ENCODE measurements around the gene ABLIM2. TPM values are rescaled to one million over a fixed set of nuclear protein-coding genes. Genes with fewer than 3 reads are reported as not detected.

ABLIM2 gene
- total and polyA plus RNA-seq, 2 of the 4 experiments (the other 2 are of a cell fraction) = under 0.01 to 0.10 TPM

DNA sequence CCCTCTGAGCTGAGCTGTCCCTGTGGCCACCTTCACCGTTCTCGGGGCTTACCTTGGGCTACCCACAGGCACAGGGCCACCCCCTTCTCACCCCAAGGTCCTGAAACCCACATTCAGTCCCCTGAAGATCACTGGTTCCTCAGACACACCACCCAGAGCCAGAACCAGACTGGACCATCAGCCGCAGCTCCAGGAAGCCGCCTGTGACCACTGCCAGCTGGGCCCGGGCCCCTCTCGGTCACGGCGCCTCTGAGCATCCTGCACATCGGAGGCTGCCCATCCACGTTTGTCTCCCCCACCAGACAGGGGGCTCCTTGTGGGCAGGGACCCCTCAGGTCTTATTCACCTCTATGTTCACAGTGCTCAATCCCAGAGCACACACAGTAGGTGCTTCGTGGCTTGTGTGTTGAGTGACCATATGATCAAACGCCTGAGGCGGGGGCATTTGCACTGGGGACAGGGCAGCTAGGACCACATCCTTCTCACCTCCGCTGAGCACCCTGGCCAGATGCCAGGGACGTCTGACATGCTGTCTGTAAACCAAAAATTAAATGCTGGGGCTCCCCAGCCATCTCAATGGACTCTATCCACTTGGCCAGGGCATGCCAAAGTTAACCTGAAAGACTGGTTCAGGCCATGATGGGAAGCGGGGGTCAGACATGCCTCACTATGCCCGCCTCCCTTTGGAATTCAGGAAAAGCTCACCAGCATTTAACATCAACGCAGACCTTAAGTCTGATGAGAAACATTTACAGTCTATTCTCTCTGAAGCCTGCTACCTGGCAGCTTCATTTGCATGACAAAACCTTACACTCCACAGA, 109.5 kb downstream of the ABLIM2 start:
- H2BK15ac ChIP-seq (ENCODE audit: low read depth, low read length) = no peak overlapping the region
- H4K91ac ChIP-seq (ENCODE audit: insufficient read depth, low read depth, low read length) = no peak overlapping the region
- H3K4me1 ChIP-seq (ENCODE audit: control insufficient read depth, insufficient read depth, low read length) = no peaks in the 10 kb centered on the region
- ATAC-seq (ENCODE audit: low read depth) (no peak), DNase-seq (no peak)
- peaks cover 64% of the 10 kb centered on the region for H3K27me3 ChIP-seq (ENCODE audit: control insufficient read depth, insufficient read depth, low read length)
- H2BK20ac ChIP-seq (ENCODE audit: low read depth, low read length) = no peak overlapping the region
- no peak overlapping the region for H4K8ac ChIP-seq (ENCODE audit: low read depth in 2 of 2, low read length in 2 of 2)
- BruUV-seq (replicated peaks) = no TSS peak
- no peak overlapping the region for H3K56ac ChIP-seq (ENCODE audit: extremely low read depth, insufficient read depth, low read length)
- intact Hi-C loops (cut with micrococcal nuclease) (no loop called here), in situ Hi-C loops (cut with MboI; ENCODE audit: low sequenced_read_pairs) (no loop called here), dilution Hi-C loops (cut with HindIII; ENCODE audit: low sequenced_read_pairs, unreplicated experiment) (no loop called here)
- no peak overlapping the region; the same call in 1 of the 2 replicates for H3K23ac ChIP-seq (ENCODE audit: low read depth, low read length)
- H3K9ac ChIP-seq (ENCODE audit: low read depth, low read length) = no peak overlapping the region
- H2AK5ac ChIP-seq (ENCODE audit: low read depth, low read length) = no peak overlapping the region
- H3K36me3 ChIP-seq (ENCODE audit: control insufficient read depth, insufficient read depth, low read length) = no peaks in the 10 kb centered on the region
- no peaks in the 10 kb centered on the region for H3K79me1 ChIP-seq (ENCODE audit: low read depth in 1 of 2, low read length in 2 of 2)
- no peak overlapping the region for H3K14ac ChIP-seq (replicated peaks; ENCODE audit: low read depth, low read length)
- no peak overlapping the region for H3K4ac ChIP-seq (ENCODE audit: low read depth, low read length)
- no peaks in the 10 kb centered on the region for H3K9me1 ChIP-seq (ENCODE audit: insufficient read depth, low read length)
- no peaks in the 10 kb centered on the region for H3K9me3 ChIP-seq (ENCODE audit: control insufficient read depth, insufficient read depth, low read length)
- no peak overlapping the region for H3K27ac ChIP-seq (ENCODE audit: insufficient read depth, low read length)
- no peak overlapping the region for H3K4me2 ChIP-seq (ENCODE audit: low read depth, low read length)
- no peak overlapping the region for H2AFZ ChIP-seq (replicated peaks; ENCODE audit: low read length, poor library complexity)
- 43% methylated on average over 7 of the region's 18 CpGs; no CpG with 5 or more reads in 1 of the 2 experiments for WGBS, 2 experiments (ENCODE audit: extremely low coverage in 2 of 2, insufficient read length in 1 of 2)
- H2BK120ac ChIP-seq (ENCODE audit: low read depth, low read length) = no peak overlapping the region
- ChIA-PET CTCF (no interaction called here), POLR2A (ENCODE audit: unreplicated experiment) (no interaction called here)
- no peak overlapping the region for H3K4me3 ChIP-seq (ENCODE audit: insufficient read depth, low read depth, low read length)
- H3K18ac ChIP-seq (ENCODE audit: low read depth, low read length) = no peak overlapping the region
- TF ChIP-seq CEBPB (IDR thresholded peaks at IDR 0.05; ENCODE audit: low read depth, low read length) = no peak
- no peak for TF ChIP-seq FOS (IDR thresholded peaks at IDR 0.05; ENCODE audit: low read depth, low read length)
- no peak for TF ChIP-seq BHLHE40 (IDR thresholded peaks at IDR 0.05; ENCODE audit: low read depth, low read length)
- TF ChIP-seq SMC3 (IDR thresholded peaks at IDR 0.05; ENCODE audit: low read depth, low read length) = no peak
- no peak for TF ChIP-seq MXI1 (IDR thresholded peaks at IDR 0.05; ENCODE audit: borderline replicate concordance, low read depth, low read length)
- no peak for TF ChIP-seq MAFK (IDR thresholded peaks at IDR 0.05; ENCODE audit: low read depth, low read length)
- TF ChIP-seq POLR2A (IDR thresholded peaks at IDR 0.05; ENCODE audit: low read depth, low read length) = no peak
- TF ChIP-seq RFX5 (IDR thresholded peaks at IDR 0.05; ENCODE audit: low read depth, low read length) = no peak
- TF ChIP-seq, protein P1, sequence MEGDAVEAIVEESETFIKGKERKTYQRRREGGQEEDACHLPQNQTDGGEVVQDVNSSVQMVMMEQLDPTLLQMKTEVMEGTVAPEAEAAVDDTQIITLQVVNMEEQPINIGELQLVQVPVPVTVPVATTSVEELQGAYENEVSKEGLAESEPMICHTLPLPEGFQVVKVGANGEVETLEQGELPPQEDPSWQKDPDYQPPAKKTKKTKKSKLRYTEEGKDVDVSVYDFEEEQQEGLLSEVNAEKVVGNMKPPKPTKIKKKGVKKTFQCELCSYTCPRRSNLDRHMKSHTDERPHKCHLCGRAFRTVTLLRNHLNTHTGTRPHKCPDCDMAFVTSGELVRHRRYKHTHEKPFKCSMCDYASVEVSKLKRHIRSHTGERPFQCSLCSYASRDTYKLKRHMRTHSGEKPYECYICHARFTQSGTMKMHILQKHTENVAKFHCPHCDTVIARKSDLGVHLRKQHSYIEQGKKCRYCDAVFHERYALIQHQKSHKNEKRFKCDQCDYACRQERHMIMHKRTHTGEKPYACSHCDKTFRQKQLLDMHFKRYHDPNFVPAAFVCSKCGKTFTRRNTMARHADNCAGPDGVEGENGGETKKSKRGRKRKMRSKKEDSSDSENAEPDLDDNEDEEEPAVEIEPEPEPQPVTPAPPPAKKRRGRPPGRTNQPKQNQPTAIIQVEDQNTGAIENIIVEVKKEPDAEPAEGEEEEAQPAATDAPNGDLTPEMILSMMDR (conservative IDR thresholded peaks at IDR 0.05; ENCODE audit: low read depth, low read length) = no peak
- TF ChIP-seq CHD1 (IDR thresholded peaks at IDR 0.05; ENCODE audit: low read depth, low read length) = no peak
- no peak for TF ChIP-seq MAZ (IDR thresholded peaks at IDR 0.05; ENCODE audit: borderline replicate concordance, low read depth, low read length)
- TF ChIP-seq, protein P2, sequence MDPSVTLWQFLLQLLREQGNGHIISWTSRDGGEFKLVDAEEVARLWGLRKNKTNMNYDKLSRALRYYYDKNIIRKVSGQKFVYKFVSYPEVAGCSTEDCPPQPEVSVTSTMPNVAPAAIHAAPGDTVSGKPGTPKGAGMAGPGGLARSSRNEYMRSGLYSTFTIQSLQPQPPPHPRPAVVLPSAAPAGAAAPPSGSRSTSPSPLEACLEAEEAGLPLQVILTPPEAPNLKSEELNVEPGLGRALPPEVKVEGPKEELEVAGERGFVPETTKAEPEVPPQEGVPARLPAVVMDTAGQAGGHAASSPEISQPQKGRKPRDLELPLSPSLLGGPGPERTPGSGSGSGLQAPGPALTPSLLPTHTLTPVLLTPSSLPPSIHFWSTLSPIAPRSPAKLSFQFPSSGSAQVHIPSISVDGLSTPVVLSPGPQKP (IDR thresholded peaks at IDR 0.05; ENCODE audit: borderline replicate concordance, low read depth, low read length) = no peak
- no peak for TF ChIP-seq RAD21 (IDR thresholded peaks at IDR 0.05; ENCODE audit: low read length)
- TF ChIP-seq RCOR1 (IDR thresholded peaks at IDR 0.05; ENCODE audit: insufficient replicate concordance, low read length) = no peak
- TF ChIP-seq, protein P3, sequence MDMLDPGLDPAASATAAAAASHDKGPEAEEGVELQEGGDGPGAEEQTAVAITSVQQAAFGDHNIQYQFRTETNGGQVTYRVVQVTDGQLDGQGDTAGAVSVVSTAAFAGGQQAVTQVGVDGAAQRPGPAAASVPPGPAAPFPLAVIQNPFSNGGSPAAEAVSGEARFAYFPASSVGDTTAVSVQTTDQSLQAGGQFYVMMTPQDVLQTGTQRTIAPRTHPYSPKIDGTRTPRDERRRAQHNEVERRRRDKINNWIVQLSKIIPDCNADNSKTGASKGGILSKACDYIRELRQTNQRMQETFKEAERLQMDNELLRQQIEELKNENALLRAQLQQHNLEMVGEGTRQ (IDR thresholded peaks at IDR 0.05; ENCODE audit: low read depth, low read length) = no peak
- TF ChIP-seq NFE2L2 (IDR thresholded peaks at IDR 0.05; ENCODE audit: low read depth, low read length) = no peak
- H2AK9ac ChIP-seq (replicated peaks; ENCODE audit: low read depth, low read length, poor library complexity) = no peak overlapping the region
- H2BK5ac ChIP-seq (ENCODE audit: low read depth, low read length, poor library complexity, severe bottlenecking) = no peak overlapping the region
- H4K5ac ChIP-seq (ENCODE audit: low read depth, low read length) = no peak overlapping the region
- H4K20me1 ChIP-seq (ENCODE audit: insufficient read depth, low read length) = no peaks in the 10 kb centered on the region
